ENCODE measurements around the gene SYCP2L.
"Not testable (repeated sequence)": the region's sequence is repeated elsewhere in the genome, so short reads cannot be mapped to it uniquely, and the experiment has no call there.

SYCP2L gene

DNA sequence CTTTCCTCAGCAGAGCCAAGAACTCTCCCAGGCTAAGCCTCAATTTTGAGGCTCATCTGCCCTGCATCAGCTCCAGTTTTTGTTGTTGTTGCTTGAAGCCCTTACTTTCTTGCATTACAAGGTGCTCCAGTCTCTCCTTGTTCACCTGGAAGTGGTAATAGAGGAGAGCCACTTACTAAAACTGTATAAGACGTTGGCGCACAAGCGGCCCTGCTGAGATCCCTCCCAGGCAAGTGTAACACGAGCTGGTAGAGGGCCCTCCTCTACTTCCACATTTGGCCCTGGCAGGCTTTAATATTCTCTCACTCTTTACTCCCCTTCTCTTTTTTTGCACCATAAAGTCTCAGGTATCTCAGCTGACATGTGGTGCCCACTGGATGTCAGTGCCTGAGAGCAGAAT lies 24.5 kb upstream of the SYCP2L start:
- TF ChIP-seq, protein P1, sequence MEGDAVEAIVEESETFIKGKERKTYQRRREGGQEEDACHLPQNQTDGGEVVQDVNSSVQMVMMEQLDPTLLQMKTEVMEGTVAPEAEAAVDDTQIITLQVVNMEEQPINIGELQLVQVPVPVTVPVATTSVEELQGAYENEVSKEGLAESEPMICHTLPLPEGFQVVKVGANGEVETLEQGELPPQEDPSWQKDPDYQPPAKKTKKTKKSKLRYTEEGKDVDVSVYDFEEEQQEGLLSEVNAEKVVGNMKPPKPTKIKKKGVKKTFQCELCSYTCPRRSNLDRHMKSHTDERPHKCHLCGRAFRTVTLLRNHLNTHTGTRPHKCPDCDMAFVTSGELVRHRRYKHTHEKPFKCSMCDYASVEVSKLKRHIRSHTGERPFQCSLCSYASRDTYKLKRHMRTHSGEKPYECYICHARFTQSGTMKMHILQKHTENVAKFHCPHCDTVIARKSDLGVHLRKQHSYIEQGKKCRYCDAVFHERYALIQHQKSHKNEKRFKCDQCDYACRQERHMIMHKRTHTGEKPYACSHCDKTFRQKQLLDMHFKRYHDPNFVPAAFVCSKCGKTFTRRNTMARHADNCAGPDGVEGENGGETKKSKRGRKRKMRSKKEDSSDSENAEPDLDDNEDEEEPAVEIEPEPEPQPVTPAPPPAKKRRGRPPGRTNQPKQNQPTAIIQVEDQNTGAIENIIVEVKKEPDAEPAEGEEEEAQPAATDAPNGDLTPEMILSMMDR (IDR thresholded peaks at IDR 0.05; ENCODE audit: low read depth, low read length, missing control alignments): no peak
- DNase-seq (ENCODE audit: low read depth): no peak
- no peak overlapping the region for H3K4me3 ChIP-seq (ENCODE audit: low read depth, low read length)

DNA sequence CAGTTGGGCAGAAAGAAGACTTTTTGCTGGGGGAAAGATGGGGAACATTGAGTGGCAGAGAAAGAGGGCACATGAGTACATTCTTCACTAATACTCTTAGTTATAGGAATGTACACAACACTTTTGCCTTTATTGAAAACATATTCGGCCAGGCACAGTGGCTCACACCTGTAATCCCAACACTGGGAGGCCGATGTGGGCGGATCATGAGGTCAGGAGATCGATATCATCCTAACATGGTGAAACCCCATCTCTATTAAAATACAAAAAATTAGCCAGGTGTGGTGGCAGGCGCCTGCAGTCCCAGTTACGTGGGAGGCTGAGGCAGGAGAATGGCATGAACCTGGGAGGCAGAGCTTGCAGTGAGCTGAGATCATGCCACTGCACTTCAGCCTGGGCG lies 23.8 kb upstream of the SYCP2L start:
- not testable (repeated sequence) for H3K4me3 ChIP-seq (ENCODE audit: low read depth, low read length); DNase-seq (ENCODE audit: low read depth)

DNA sequence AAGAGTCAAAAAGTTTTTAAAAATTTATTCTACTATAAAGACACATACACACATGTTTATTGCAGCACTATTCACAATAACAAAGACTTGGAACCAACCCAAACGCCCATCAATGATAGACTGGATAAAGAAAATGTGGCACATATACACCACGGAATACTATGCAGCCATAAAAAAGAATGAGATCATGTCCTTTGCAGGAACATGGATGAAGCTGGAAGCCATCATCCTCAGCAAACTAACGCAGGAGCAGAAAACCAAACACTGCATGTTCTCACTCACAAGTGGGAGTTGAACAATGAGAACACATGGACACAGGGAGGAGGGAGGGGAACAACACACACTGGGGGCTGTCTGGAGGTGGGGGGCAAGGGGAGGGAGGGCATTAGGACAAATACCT lies 20.1 kb upstream of the SYCP2L start:
- DNase-seq (ENCODE audit: low read depth); H3K4me3 ChIP-seq (ENCODE audit: low read depth, low read length): not testable (repeated sequence)

DNA sequence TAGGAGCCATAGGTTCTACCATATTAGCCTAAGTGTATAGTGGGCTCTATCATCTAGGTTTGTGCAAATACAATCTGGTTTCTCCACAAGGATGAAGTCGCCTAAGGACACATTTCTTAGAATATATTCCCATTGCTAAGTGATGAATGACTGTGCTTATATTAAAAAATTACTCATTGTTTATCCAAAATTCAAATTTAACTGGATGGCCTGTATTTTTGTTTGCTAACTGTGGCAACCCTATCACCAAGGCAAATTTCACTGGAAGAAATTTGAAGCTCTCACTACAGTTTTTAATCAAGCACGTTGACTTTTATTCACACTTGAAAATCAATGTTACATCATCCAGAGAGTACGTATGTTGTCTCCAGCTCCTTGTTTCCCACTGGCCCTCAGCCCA lies 18.9 kb upstream of the SYCP2L start:
- no peak overlapping the region for H3K4me3 ChIP-seq (ENCODE audit: low read depth, low read length)
- TF ChIP-seq, protein P1 (IDR thresholded peaks at IDR 0.05; ENCODE audit: low read depth, low read length, missing control alignments): no peak
- DNase-seq (ENCODE audit: low read depth): no peak

DNA sequence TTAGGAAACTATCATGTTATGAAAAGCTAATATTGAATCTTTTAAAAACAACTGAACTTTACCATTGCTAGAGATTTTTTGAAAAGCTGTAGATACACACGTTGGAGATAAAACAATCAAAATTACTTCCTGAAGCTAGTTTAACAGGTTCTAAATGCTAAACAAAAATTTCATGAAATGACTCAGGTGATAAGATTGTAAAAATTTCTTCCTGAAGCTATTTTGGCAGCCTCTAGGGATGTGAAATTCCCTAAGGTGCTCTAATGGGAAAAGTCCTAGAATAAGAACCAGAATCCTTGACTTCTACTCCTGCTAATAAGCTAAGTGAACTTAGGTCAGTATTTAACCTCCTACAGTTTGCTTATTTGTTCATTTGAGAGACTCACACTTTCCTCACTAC lies 13.5 kb upstream of the SYCP2L start:
- no peak for DNase-seq (ENCODE audit: low read depth)
- no peak overlapping the region for H3K4me3 ChIP-seq (ENCODE audit: low read depth, low read length)
- TF ChIP-seq, protein P1 (IDR thresholded peaks at IDR 0.05; ENCODE audit: low read depth, low read length, missing control alignments): no peak

DNA sequence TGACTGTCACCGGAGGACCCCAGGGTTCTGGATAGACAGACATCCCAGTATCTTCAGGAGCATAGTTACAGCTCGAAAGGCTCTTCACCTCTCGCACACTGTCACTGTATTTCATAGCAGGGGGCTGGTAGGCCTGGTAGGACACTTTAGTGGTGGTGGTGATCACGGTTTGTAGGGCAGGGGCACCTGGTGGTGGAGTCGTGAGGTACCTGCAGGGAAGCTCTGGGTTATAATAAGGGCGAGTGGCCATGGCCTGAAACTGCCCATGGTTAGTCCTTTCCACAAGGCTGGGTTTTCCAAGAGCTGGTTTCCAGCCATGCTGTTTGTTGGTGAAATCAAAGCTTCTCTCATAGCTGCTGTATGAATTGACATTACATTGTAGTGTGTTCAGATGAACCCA lies 12.6 kb upstream of the SYCP2L start:
- DNase-seq (ENCODE audit: low read depth): no peak
- H3K4me3 ChIP-seq (ENCODE audit: low read depth, low read length): no peak overlapping the region
- TF ChIP-seq, protein P1 (IDR thresholded peaks at IDR 0.05; ENCODE audit: low read depth, low read length, missing control alignments): no peak

DNA sequence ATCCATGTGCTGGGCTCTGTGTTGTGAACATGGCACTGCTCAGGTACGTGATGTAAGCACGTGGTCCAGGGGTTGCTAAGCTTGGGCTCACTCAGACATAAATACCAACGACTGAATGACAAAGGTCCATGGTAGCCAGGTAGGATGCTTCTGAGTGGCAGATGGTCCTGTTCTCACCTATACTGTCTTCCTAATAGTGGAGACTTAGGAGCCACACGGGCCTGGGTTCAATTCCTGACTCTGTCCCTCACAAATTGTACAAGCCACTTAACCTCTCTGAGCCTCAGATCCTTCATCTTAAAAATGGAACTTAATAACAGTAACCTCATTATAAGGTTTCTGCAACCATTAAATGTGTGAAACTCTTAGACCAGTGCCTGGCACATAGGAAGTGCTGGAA lies 11.8 kb upstream of the SYCP2L start:
- TF ChIP-seq, protein P1 (IDR thresholded peaks at IDR 0.05; ENCODE audit: low read depth, low read length, missing control alignments): no peak
- no peak overlapping the region for H3K4me3 ChIP-seq (ENCODE audit: low read depth, low read length)
- no peak for DNase-seq (ENCODE audit: low read depth)

DNA sequence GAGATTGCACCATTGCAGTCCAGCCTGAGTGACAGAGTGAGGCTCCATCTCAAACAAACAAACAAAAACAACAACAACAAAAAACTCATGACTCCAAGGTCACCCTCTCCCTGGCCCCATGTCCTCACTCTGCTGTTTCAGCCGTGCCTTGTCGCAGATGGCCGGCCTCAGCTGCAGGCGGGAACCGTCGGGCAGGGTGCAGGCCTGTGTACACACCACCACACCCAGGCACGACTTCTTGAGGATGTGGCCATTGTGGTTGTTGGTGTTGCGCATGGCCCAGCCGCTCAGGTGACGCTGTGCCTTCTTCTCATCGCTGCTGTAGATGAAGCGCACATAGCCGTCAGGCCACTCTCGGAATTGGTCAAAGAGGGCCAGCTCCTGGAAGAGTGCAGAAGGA lies 9.8 kb upstream of the SYCP2L start:
- no peak overlapping the region for H3K4me3 ChIP-seq (ENCODE audit: low read depth, low read length)
- DNase-seq (ENCODE audit: low read depth): no peak
- TF ChIP-seq, protein P1 (IDR thresholded peaks at IDR 0.05; ENCODE audit: low read depth, low read length, missing control alignments): no peak
